ENCODE measurements around the gene POLR3GL. TPM values are rescaled to one million over a fixed set of nuclear protein-coding genes. Genes with fewer than 3 reads are reported as not detected.
A peak's percentile ranks its signal among the peaks of the same experiment; 100 is the strongest.

POLR3GL gene
- polyA plus RNA-seq, 2 donors, result 12.8 to 13.7 TPM

DNA sequence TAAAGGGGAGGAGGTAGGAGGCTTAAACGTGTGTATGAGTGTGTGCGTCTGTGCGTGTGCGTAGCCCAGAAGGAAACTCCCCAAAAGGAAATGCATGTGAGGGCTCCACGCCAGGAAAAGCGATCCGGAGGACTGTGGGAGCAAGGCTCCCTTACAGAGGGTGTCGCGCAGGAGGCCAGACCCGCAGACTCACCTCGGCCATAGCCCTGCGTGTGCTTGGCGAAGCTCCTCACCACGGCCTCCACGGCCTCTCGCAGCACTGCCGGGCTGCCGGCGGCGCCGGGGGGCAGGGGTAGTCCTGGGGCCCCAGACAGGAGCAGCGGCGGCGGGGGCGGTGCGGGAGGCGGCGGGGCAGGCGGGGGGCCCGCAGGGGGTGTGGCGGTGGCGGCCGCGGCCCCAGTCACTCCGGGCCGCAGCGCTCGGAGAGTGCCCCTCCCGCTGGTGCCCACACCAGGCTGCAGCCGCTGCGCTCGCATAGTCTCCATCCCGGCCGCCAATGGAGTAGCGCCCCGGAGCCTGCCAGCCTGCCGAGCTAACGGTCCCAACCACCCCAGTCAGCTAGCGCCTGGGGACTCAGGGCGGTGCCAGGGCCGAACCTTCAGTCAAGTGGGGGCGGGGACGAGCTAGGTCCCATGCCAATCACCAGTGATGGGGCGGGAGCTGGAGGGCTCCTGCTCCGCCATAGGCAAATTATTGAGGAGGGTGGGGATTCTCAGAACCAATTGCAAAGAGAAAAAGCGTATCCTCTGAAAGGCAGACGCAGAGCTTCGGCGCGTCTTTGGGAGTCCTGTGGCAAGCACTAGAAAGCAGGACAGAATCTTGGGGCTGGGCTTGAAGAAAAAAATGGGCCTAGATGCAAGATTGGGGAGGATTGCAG is 6.8 kb upstream of the POLR3GL start, which contains the start of gene LIX1L:
Gene LIX1L (minus strand): TSS at position 575 of the 877 bp plus-strand sequence. CDS start 90 bp downstream, at position 485.
- 0 to 1% methylated on average over 42 to 60 of the region's 60 CpGs for WGBS, 2 donors
- no peaks in the 10 kb centered on the region for H3K27me3 ChIP-seq (ENCODE audit: control insufficient read depth in 1 of 2, insufficient read depth in 2 of 2, low read length in 2 of 2)
- peaks cover 7 to 19% of the 10 kb centered on the region in 2 donors for H3K4me1 ChIP-seq (ENCODE audit: control insufficient read depth in 2 of 2, insufficient read depth in 2 of 2, low read length in 1 of 2)
- peak within 1 kb of the TSS; percentile 96 to 97 for H3K27ac ChIP-seq (ENCODE audit: low read depth in 2 of 2, low read length in 1 of 2)
- H3K36me3 ChIP-seq (ENCODE audit: control insufficient read depth in 2 of 2, insufficient read depth in 2 of 2, low read length in 1 of 2), result no peaks in the 10 kb centered on the region
- H3K4me3 ChIP-seq (ENCODE audit: low read depth in 1 of 2, low read length in 2 of 2), result peak within 1 kb of the TSS; percentile 67 to 85
- H3K9me3 ChIP-seq (ENCODE audit: control insufficient read depth in 2 of 2, insufficient read depth in 1 of 2, low read depth in 1 of 2, low read length in 1 of 2), result no peaks in the 10 kb centered on the region

- Histone ChIP-seq H3K27me3 (ENCODE audit: control insufficient read depth in 1 of 2, insufficient read depth in 2 of 2, low read length in 2 of 2) (no peaks in the 10 kb centered on the region), H3K9me3 (ENCODE audit: control insufficient read depth in 2 of 2, insufficient read depth in 1 of 2, low read depth in 1 of 2, low read length in 1 of 2) (no peaks in the 10 kb centered on the region)
These were observed 5.8 kb upstream of the POLR3GL start for GRCh38 chr1:145958734-145959133.

GRCh38 chr1:145959333-145959732 is 5.2 kb upstream of the POLR3GL start:
- Histone ChIP-seq H3K4me3 (ENCODE audit: low read depth in 1 of 2, low read length in 2 of 2) (no peak overlapping the region), H3K4me1 (ENCODE audit: control insufficient read depth in 2 of 2, insufficient read depth in 2 of 2, low read length in 1 of 2) (peaks cover 7 to 23% of the 10 kb centered on the region in 2 donors), H3K27ac (ENCODE audit: low read depth in 2 of 2, low read length in 1 of 2) (peak overlapping the region in 1 of 2 donors; percentile 5), H3K9me3 (ENCODE audit: control insufficient read depth in 2 of 2, insufficient read depth in 1 of 2, low read depth in 1 of 2, low read length in 1 of 2) (no peaks in the 10 kb centered on the region), H3K36me3 (ENCODE audit: control insufficient read depth in 2 of 2, insufficient read depth in 2 of 2, low read length in 1 of 2) (no peaks in the 10 kb centered on the region), H3K27me3 (ENCODE audit: control insufficient read depth in 1 of 2, insufficient read depth in 2 of 2, low read length in 2 of 2) (no peaks in the 10 kb centered on the region)

More at GRCh38 chr1:145958734-145959133, 5.8 kb upstream of the POLR3GL start:
- Histone ChIP-seq H3K4me3 (ENCODE audit: low read depth in 1 of 2, low read length in 2 of 2) (no peak overlapping the region), H3K36me3 (ENCODE audit: control insufficient read depth in 2 of 2, insufficient read depth in 2 of 2, low read length in 1 of 2) (no peaks in the 10 kb centered on the region), H3K27ac (ENCODE audit: low read depth in 2 of 2, low read length in 1 of 2) (no peak overlapping the region), H3K4me1 (ENCODE audit: control insufficient read depth in 2 of 2, insufficient read depth in 2 of 2, low read length in 1 of 2) (peaks cover 7 to 23% of the 10 kb centered on the region in 2 donors)

- Histone ChIP-seq H3K9me3 (ENCODE audit: control insufficient read depth in 2 of 2, insufficient read depth in 1 of 2, low read depth in 1 of 2, low read length in 1 of 2) (no peaks in the 10 kb centered on the region), H3K27ac (ENCODE audit: low read depth in 2 of 2, low read length in 1 of 2) (peak overlapping the region; percentile 63 to 91), H3K36me3 (ENCODE audit: control insufficient read depth in 2 of 2, insufficient read depth in 2 of 2, low read length in 1 of 2) (no peaks in the 10 kb centered on the region), H3K4me1 (ENCODE audit: control insufficient read depth in 2 of 2, insufficient read depth in 2 of 2, low read length in 1 of 2) (peaks cover 7 to 23% of the 10 kb centered on the region in 2 donors), H3K27me3 (ENCODE audit: control insufficient read depth in 1 of 2, insufficient read depth in 2 of 2, low read length in 2 of 2) (no peaks in the 10 kb centered on the region), H3K4me3 (ENCODE audit: low read depth in 1 of 2, low read length in 2 of 2) (peak overlapping the region; percentile 44 to 47)
- WGBS, 2 donors, result 11 to 16% methylated on average over 12 of the region's 12 CpGs
These were observed 4.5 kb upstream of the POLR3GL start for GRCh38 chr1:145959957-145960467.

- Histone ChIP-seq H3K27ac (ENCODE audit: low read depth in 2 of 2, low read length in 1 of 2) (peak overlapping the region; percentile 63 to 91), H3K4me3 (ENCODE audit: low read depth in 1 of 2, low read length in 2 of 2) (peak overlapping the region; percentile 44 to 47), H3K27me3 (ENCODE audit: control insufficient read depth in 1 of 2, insufficient read depth in 2 of 2, low read length in 2 of 2) (no peaks in the 10 kb centered on the region), H3K4me1 (ENCODE audit: control insufficient read depth in 2 of 2, insufficient read depth in 2 of 2, low read length in 1 of 2) (peaks cover 7 to 23% of the 10 kb centered on the region in 2 donors), H3K36me3 (ENCODE audit: control insufficient read depth in 2 of 2, insufficient read depth in 2 of 2, low read length in 1 of 2) (no peaks in the 10 kb centered on the region), H3K9me3 (ENCODE audit: control insufficient read depth in 2 of 2, insufficient read depth in 1 of 2, low read depth in 1 of 2, low read length in 1 of 2) (no peaks in the 10 kb centered on the region)
- 1% methylated on average over 43 to 44 of the region's 44 CpGs for WGBS, 2 donors
These were observed 3.9 kb upstream of the POLR3GL start for GRCh38 chr1:145960468-145961108.

DNA sequence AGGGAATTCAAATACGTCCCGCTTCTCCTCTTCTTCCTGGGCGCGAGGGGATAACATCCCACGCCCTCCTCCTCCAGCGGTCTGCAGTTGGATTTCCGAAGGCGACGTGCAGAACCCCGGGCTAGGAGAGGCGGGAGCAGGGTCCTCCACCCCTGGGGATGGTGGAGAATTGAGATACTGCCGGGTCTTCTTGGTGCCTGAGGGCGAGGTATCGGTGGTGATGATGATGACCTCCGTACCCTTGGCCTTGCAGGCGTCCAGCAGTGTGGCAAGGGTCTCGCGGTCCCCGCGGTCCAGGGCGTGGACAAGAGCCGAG is 3.4 kb upstream of the POLR3GL start:
- Histone ChIP-seq H3K27ac (ENCODE audit: low read depth in 2 of 2, low read length in 1 of 2) (peak overlapping the region; percentile 63 to 91), H3K36me3 (ENCODE audit: control insufficient read depth in 2 of 2, insufficient read depth in 2 of 2, low read length in 1 of 2) (no peaks in the 10 kb centered on the region), H3K9me3 (ENCODE audit: control insufficient read depth in 2 of 2, insufficient read depth in 1 of 2, low read depth in 1 of 2, low read length in 1 of 2) (no peaks in the 10 kb centered on the region), H3K27me3 (ENCODE audit: control insufficient read depth in 1 of 2, insufficient read depth in 2 of 2, low read length in 2 of 2) (no peaks in the 10 kb centered on the region), H3K4me3 (ENCODE audit: low read depth in 1 of 2, low read length in 2 of 2) (peak overlapping the region; percentile 44 to 47), H3K4me1 (ENCODE audit: control insufficient read depth in 2 of 2, insufficient read depth in 2 of 2, low read length in 1 of 2) (peaks cover 7 to 23% of the 10 kb centered on the region in 2 donors)
- WGBS, 2 donors, result 1% methylated on average over 22 of the region's 22 CpGs

GRCh38 chr1:145961425-145962156 is 2.9 kb upstream of the POLR3GL start:
- Histone ChIP-seq H3K36me3 (ENCODE audit: control insufficient read depth in 2 of 2, insufficient read depth in 2 of 2, low read length in 1 of 2) (no peaks in the 10 kb centered on the region), H3K4me3 (ENCODE audit: low read depth in 1 of 2, low read length in 2 of 2) (peak overlapping the region; percentile 44 to 47), H3K27me3 (ENCODE audit: control insufficient read depth in 1 of 2, insufficient read depth in 2 of 2, low read length in 2 of 2) (no peaks in the 10 kb centered on the region), H3K9me3 (ENCODE audit: control insufficient read depth in 2 of 2, insufficient read depth in 1 of 2, low read depth in 1 of 2, low read length in 1 of 2) (no peaks in the 10 kb centered on the region), H3K4me1 (ENCODE audit: control insufficient read depth in 2 of 2, insufficient read depth in 2 of 2, low read length in 1 of 2) (peaks cover 7 to 23% of the 10 kb centered on the region in 2 donors), H3K27ac (ENCODE audit: low read depth in 2 of 2, low read length in 1 of 2) (peak overlapping the region; percentile 63 to 91)
- WGBS, 2 donors, result 1% methylated on average over 57 of the region's 57 CpGs

- peaks cover 7 to 23% of the 10 kb centered on the region in 2 donors for H3K4me1 ChIP-seq (ENCODE audit: control insufficient read depth in 2 of 2, insufficient read depth in 2 of 2, low read length in 1 of 2)
- H3K9me3 ChIP-seq (ENCODE audit: control insufficient read depth in 2 of 2, insufficient read depth in 1 of 2, low read depth in 1 of 2, low read length in 1 of 2), result no peaks in the 10 kb centered on the region
- H3K4me3 ChIP-seq (ENCODE audit: low read depth in 1 of 2, low read length in 2 of 2), result peak overlapping the region; percentile 44 to 47
- H3K27ac ChIP-seq (ENCODE audit: low read depth in 2 of 2, low read length in 1 of 2), result peak overlapping the region; percentile 65 to 91
- no peaks in the 10 kb centered on the region for H3K27me3 ChIP-seq (ENCODE audit: control insufficient read depth in 1 of 2, insufficient read depth in 2 of 2, low read length in 2 of 2)
- WGBS, 2 donors, result 4 to 5% methylated on average over 26 to 29 of the region's 36 CpGs
- H3K36me3 ChIP-seq (ENCODE audit: control insufficient read depth in 2 of 2, insufficient read depth in 2 of 2, low read length in 1 of 2), result peaks cover 0 to under 1% of the 10 kb centered on the region in 2 donors
These were observed 2.1 kb upstream of the POLR3GL start for GRCh38 chr1:145962157-145963102.
